ENCODE measurements around the gene LEMD1.

The LEMD1 gene, protein sequence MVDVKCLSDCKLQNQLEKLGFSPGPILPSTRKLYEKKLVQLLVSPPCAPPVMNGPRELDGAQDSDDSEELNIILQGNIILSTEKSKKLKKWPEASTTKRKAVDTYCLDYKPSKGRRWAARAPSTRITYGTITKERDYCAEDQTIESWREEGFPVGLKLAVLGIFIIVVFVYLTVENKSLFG

DNA sequence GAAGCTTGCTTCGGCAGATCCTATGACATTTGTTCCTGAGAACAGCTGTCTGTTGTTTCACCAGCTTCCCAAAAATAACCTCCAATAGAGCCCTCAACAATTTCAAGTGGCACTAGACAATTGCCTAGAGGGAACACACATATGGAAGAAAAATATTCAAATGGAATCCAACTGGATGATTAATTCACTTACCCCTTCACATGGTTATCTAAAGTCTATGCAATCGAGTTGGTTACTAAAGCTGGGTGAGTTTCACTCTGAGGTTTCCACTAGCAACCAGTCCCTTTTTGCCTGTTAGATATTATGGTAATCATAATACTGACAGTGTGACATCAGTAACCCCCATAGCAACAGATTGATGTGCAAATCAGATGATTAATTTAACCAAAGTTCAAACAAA is at the start of gene LEMD1:
TSS of gene LEMD1 (minus strand) at position 259 of the 400 bp plus-strand sequence. CDS start 1,520 bp downstream, outside the sequence.
- no peak for DNase-seq

DNA sequence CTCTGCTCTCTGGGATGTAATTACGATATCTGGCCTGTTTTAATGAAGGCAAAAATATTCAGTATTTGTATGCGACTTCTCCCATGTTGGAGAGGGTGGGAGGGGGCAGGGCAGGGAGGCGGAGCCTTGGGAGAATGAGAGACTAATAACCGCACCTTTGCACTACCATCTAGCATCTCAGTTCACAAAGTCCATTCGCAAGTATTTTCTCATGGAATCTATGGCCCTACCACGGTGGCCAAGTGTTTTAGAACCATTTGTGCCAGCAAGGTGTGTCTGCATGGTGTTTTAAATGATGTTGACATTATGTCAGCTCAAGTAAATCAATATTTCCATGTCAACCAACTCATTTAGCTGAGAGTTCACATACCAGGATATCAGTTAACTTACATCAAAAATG is 48.3 kb upstream of the LEMD1 start:
- no peak for DNase-seq

GRCh38 chr1:205466595-205467220 is 44.9 kb upstream of the LEMD1 start:
- DNase-seq, result no peak

- DNase-seq, result no peak
Observed at GRCh38 chr1:205465392-205465791, 43.5 kb upstream of the LEMD1 start.

GRCh38 chr1:205458777-205459566 is 37.1 kb upstream of the LEMD1 start:
- DNase-seq, result peak; percentile 28

- DNase-seq, result peak; percentile 30
Observed at GRCh38 chr1:205456868-205457745, 35.3 kb upstream of the LEMD1 start.

GRCh38 chr1:205456383-205456867 is 34.6 kb upstream of the LEMD1 start:
- DNase-seq, result no peak

GRCh38 chr1:205455581-205456382 is 33.9 kb upstream of the LEMD1 start, which contains the start of gene BLACAT1:
TSS of gene BLACAT1 (minus strand) at chr1:205456045.
- no peak for DNase-seq

DNA sequence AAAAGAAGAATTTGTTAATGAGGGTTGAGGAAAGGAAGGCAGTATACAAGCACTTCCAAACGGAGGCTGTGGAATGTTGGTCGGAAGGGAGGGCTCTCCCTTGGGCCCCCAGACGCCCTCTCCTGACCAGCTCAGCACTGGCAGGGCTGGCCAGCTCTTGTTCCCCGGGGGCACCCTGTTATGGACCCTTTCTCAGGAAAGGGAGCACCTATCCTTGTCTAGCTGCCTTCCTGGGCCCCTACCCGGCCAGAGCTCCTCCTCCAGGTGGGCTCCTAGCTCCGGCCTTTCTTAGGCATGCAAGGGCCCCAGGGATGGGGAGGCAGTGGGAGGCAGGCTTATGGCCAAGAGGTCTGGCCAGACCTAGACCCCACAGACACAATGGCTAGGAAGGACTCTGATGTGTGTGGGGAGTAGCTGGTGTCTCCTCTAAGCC is 33.1 kb upstream of the LEMD1 start:
- DNase-seq, result no peak

DNA sequence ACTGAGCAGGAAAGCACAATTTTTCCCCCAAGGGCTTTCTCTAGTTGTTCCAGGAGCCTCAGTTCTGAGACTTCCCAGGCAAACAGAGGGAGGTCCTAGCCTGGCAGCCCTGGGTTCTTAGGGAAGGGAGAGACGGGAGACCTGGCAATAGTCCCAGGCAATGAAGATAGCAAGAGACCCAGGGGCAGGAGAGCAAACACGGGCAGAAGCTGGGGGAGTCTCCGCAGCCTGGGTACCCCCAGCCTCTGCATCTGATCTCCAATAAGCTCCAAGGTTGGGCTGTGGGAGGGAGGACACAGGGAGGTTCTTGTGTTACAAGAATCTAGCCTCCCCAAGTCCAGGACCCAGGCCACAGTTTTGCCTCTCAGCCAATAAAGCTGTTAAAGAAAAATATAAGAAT is 31.6 kb upstream of the LEMD1 start:
- no peak for DNase-seq

DNA sequence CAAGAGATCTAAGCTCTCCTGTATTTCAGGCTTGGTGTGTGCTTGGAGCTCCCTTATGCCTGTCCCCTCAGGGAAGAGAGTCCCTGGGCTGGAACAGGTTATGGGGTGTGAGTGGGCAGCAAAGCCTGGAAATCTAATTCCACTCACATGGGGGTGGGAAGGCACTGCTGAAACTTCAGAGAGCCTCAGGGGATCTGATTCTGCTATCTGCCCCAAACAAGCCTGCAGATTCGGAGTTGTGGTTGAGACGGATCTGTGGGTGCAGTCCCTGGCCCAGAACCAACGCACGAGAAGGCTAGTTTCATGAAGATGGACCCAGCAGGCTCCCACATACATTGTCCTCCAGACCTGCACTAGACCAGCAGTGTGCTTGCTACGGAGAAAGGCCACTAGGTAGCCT is 31.1 kb upstream of the LEMD1 start:
- no peak for DNase-seq

GRCh38 chr1:205452364-205452763 is 30.5 kb upstream of the LEMD1 start:
- DNase-seq, result no peak

GRCh38 chr1:205451759-205452164 is 29.9 kb upstream of the LEMD1 start:
- no peak for DNase-seq

GRCh38 chr1:205451202-205451601 is 29.3 kb upstream of the LEMD1 start:
- no peak for DNase-seq

DNA sequence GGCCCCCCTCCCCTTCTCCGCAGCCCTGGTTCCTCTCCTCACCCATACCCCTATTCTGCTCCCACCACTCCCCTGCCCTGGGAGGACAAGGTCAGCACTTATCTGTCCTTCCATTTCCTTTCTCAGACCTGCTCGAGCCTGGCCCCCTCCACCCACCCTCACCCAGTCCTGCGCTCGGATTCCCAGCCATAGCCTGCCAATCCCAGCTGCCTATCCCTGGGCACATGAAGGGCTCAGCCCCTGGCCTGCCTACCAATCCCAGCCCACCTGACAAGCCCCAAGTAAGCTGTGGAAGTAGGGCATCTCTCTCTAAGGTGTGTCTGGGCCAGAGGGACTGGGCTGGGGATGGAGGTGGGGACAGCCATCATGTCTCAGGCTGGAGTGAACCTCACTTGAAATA is 28.6 kb upstream of the LEMD1 start:
- no peak for DNase-seq

DNA sequence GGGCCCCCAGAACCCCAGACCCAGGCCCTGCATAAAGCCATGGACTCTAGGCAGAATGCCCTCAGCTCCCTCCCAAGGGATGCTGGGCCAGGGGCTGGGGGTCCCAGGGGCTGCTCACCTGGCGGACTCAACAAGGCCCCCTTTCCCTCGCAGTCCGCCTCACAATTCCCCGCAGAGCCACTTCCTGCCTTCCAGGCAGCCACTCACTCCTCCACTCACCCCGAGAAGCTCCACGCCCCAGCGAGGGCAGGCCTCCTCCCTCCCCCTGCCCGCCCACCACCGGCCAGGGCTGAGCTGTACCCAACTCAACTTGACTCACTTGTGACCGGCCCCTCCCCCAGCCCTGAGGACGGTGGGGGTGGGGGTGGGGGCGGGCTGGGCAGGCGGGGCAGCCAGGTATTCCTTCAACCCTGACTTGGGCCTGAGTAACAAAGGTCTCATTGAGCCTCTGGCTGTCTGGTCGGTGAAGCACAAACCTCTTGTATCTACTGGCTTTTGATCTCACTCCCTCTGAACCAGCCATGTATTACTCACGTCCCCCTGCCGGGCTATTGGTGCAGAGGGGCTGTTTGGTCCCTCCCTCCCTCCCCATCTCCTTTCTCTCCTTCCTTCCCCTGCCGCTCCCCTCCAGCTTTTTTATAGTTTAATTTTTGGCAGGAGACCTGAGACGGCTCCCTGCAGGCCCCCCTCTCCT is 28.0 kb upstream of the LEMD1 start:
- no peak for DNase-seq

GRCh38 chr1:205449254-205449749 is 27.4 kb upstream of the LEMD1 start:
- DNase-seq, result no peak

DNA sequence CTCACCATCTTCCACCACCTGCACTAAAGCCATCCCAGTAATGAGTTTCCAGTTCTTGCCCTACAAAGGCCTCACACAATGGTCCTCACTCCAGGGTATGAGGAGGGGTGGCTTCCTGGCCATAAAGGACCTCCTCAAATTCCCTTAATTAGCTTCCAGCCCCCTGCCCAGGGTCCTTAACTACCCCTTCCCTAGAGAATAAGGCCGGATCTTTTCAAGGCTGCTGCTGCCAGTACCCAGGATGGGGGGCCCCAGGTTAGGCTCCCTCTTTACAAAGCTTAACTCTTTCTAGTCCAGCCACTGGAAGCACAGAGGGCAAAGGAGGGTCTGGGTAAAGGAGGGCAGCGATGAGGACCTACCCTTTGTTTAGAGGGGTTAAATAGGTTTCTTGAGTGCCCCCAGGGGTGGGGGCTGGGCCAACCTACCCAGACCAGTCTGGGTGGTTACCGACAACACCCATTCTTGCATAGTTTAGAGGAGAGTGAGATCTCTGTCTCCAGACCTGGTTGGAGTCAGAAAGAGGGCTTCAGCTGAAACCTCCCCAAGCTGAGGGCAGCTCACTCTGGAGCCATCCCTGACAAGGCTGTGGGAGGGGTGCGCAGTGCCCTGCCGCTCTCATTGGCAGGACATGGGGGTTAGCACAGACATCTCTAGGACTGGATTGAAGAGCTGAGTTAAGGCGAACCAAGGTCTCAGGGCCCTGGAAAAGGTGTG is 26.8 kb upstream of the LEMD1 start:
- no peak for DNase-seq

GRCh38 chr1:205447457-205448341 is 25.8 kb upstream of the LEMD1 start:
- DNase-seq, result no peak
